ENCODE data around the gene DCAF7. TPM values are rescaled to one million over a fixed set of nuclear protein-coding genes. Genes with fewer than 3 reads are reported as not detected.

DCAF7 gene
- total RNA-seq, 6 experiments from 2014 or later, result 14.9 to 31.0 (median 26.7) TPM

GRCh38 chr17:63516910-63517824 lies 33.1 kb upstream of the DCAF7 start:
- no peak overlapping the region for H3K27ac ChIP-seq
- intact Hi-C loops (cut with DNase I), result no loop called here
- WGBS (ENCODE audit: insufficient coverage, low coverage, low lambda C conversion rate, missing lambda C conversion rate), result 53% methylated on average over 4 of the region's 6 CpGs

GRCh38 chr17:63517825-63518534 lies 32.3 kb upstream of the DCAF7 start:
- no peak for TF ChIP-seq POLR2A (IDR thresholded peaks at IDR 0.05)
- no peak for TF ChIP-seq CTCF (IDR thresholded peaks at IDR 0.05)
- Histone ChIP-seq H3K9me3 (no peaks in the 10 kb centered on the region), H3K27me3 (no peaks in the 10 kb centered on the region), H3K36me3 (no peaks in the 10 kb centered on the region), H3K27ac (no peak overlapping the region), H3K4me3 (no peak overlapping the region), H3K4me1 (peaks cover 0 to 21% (median 10%) of the 10 kb centered on the region in 4 donors)
- 47% methylated on average over 3 of the region's 8 CpGs for WGBS (ENCODE audit: insufficient coverage, low coverage, low lambda C conversion rate, missing lambda C conversion rate)
- intact Hi-C loops (cut with DNase I), result no loop called here
- DNase-seq, result no peak
- no peak for ATAC-seq

More at GRCh38 chr17:63516910-63517824, 33.1 kb upstream of the DCAF7 start:
- TF ChIP-seq CTCF (IDR thresholded peaks at IDR 0.05) (no peak), POLR2A (IDR thresholded peaks at IDR 0.05) (no peak)
- Histone ChIP-seq H3K9me3 (no peaks in the 10 kb centered on the region), H3K4me3 (no peak overlapping the region), H3K4me1 (peaks cover 0 to 21% (median 10%) of the 10 kb centered on the region in 4 donors), H3K36me3 (no peaks in the 10 kb centered on the region), H3K27me3 (no peaks in the 10 kb centered on the region)
- ATAC-seq (no peak), DNase-seq (no peak)

GRCh38 chr17:63519116-63519881 lies 31.0 kb upstream of the DCAF7 start:
- no peaks in the 10 kb centered on the region for H3K9me3 ChIP-seq
- H3K4me1 ChIP-seq, result peaks cover 0 to 21% (median 10%) of the 10 kb centered on the region in 4 donors
- H3K27me3 ChIP-seq, result no peaks in the 10 kb centered on the region
- H3K36me3 ChIP-seq, result no peaks in the 10 kb centered on the region
- no peak overlapping the region for H3K4me3 ChIP-seq
- intact Hi-C loops (cut with DNase I), result no loop called here
- no peak for ATAC-seq
- peak overlapping the region in 1 of 3 donors; percentile 40 for H3K27ac ChIP-seq
- DNase-seq, result no peak
- 86% methylated on average over 1 of the region's 1 CpG for WGBS (ENCODE audit: insufficient coverage, low coverage, low lambda C conversion rate, missing lambda C conversion rate)
- no peak for TF ChIP-seq POLR2A (IDR thresholded peaks at IDR 0.05)
- TF ChIP-seq CTCF (IDR thresholded peaks at IDR 0.05), result no peak
